Measurements from ENCODE around the gene LHPP. TPM values are rescaled to one million over a fixed set of nuclear protein-coding genes. Genes with fewer than 3 reads are reported as not detected.

The LHPP gene
- total and polyA plus RNA-seq, 10 of the 15 experiments (the other 5 are each of a cell fraction or from before 2014, with no cell fraction given): 0.79 to 9.8 (median 6.7) TPM

- TF ChIP-seq ELK1 (IDR thresholded peaks at IDR 0.05; ENCODE audit: low read depth, low read length) (no peak), RB1 (IDR thresholded peaks at IDR 0.05; ENCODE audit: borderline replicate concordance) (peak; percentile 65; the same call in 1 of the 2 replicates), HDGF (IDR thresholded peaks at IDR 0.05) (0 out of 2 replicates have a peak, but pooled peaks have one; percentile 59), IRF4 (IDR thresholded peaks at IDR 0.05; ENCODE audit: low read depth, low read length) (no peak), CHD1 (IDR thresholded peaks at IDR 0.05; ENCODE audit: low read depth, low read length) (no peak), GATAD2B (conservative IDR thresholded peaks at IDR 0.05; ENCODE audit: low read depth) (peak; percentile 46; the same call in 1 of the 2 replicates), BHLHE40 (IDR thresholded peaks at IDR 0.05; ENCODE audit: borderline replicate concordance in 1 of 2, low read depth in 2 of 2, low read length in 1 of 2) (peak; percentile 10 to 34; a peak in 1 of 4 replicates), ZZZ3 (IDR thresholded peaks at IDR 0.05; ENCODE audit: control insufficient read depth, insufficient read length, low read depth) (no peak), YY1 (IDR thresholded peaks at IDR 0.05; ENCODE audit: low read depth, low read length) (0 out of 2 replicates have a peak, but pooled peaks have one; percentile 20), JUND (IDR thresholded peaks at IDR 0.05; ENCODE audit: low read depth, low read length) (no peak), RAD21 (IDR thresholded peaks at IDR 0.05; ENCODE audit: insufficient read depth, low read depth, low read length) (peak; percentile 94), SMC3 (IDR thresholded peaks at IDR 0.05; ENCODE audit: borderline replicate concordance, low read length) (peak; percentile 95), LARP7 (IDR thresholded peaks at IDR 0.05) (0 out of 2 replicates have a peak, but pooled peaks have one; percentile 38), CHD2 (IDR thresholded peaks at IDR 0.05; ENCODE audit: borderline replicate concordance, low read depth, low read length) (0 out of 2 replicates have a peak, but pooled peaks have one; percentile 13)
- TF ChIP-seq, protein P1, sequence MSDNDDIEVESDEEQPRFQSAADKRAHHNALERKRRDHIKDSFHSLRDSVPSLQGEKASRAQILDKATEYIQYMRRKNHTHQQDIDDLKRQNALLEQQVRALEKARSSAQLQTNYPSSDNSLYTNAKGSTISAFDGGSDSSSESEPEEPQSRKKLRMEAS (IDR thresholded peaks at IDR 0.05; ENCODE audit: low read depth, low read length): 0 out of 2 replicates have a peak, but pooled peaks have one; percentile 9
- TF ChIP-seq, protein P2, sequence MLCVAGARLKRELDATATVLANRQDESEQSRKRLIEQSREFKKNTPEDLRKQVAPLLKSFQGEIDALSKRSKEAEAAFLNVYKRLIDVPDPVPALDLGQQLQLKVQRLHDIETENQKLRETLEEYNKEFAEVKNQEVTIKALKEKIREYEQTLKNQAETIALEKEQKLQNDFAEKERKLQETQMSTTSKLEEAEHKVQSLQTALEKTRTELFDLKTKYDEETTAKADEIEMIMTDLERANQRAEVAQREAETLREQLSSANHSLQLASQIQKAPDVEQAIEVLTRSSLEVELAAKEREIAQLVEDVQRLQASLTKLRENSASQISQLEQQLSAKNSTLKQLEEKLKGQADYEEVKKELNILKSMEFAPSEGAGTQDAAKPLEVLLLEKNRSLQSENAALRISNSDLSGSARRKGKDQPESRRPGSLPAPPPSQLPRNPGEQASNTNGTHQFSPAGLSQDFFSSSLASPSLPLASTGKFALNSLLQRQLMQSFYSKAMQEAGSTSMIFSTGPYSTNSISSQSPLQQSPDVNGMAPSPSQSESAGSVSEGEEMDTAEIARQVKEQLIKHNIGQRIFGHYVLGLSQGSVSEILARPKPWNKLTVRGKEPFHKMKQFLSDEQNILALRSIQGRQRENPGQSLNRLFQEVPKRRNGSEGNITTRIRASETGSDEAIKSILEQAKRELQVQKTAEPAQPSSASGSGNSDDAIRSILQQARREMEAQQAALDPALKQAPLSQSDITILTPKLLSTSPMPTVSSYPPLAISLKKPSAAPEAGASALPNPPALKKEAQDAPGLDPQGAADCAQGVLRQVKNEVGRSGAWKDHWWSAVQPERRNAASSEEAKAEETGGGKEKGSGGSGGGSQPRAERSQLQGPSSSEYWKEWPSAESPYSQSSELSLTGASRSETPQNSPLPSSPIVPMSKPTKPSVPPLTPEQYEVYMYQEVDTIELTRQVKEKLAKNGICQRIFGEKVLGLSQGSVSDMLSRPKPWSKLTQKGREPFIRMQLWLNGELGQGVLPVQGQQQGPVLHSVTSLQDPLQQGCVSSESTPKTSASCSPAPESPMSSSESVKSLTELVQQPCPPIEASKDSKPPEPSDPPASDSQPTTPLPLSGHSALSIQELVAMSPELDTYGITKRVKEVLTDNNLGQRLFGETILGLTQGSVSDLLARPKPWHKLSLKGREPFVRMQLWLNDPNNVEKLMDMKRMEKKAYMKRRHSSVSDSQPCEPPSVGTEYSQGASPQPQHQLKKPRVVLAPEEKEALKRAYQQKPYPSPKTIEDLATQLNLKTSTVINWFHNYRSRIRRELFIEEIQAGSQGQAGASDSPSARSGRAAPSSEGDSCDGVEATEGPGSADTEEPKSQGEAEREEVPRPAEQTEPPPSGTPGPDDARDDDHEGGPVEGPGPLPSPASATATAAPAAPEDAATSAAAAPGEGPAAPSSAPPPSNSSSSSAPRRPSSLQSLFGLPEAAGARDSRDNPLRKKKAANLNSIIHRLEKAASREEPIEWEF (IDR thresholded peaks at IDR 0.05; ENCODE audit: insufficient replicate concordance, low read depth, low read length): no peak
- TF ChIP-seq, protein P3, sequence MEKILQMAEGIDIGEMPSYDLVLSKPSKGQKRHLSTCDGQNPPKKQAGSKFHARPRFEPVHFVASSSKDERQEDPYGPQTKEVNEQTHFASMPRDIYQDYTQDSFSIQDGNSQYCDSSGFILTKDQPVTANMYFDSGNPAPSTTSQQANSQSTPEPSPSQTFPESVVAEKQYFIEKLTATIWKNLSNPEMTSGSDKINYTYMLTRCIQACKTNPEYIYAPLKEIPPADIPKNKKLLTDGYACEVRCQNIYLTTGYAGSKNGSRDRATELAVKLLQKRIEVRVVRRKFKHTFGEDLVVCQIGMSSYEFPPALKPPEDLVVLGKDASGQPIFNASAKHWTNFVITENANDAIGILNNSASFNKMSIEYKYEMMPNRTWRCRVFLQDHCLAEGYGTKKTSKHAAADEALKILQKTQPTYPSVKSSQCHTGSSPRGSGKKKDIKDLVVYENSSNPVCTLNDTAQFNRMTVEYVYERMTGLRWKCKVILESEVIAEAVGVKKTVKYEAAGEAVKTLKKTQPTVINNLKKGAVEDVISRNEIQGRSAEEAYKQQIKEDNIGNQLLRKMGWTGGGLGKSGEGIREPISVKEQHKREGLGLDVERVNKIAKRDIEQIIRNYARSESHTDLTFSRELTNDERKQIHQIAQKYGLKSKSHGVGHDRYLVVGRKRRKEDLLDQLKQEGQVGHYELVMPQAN (conservative IDR thresholded peaks at IDR 0.05): no peak
- TF ChIP-seq, protein P4, sequence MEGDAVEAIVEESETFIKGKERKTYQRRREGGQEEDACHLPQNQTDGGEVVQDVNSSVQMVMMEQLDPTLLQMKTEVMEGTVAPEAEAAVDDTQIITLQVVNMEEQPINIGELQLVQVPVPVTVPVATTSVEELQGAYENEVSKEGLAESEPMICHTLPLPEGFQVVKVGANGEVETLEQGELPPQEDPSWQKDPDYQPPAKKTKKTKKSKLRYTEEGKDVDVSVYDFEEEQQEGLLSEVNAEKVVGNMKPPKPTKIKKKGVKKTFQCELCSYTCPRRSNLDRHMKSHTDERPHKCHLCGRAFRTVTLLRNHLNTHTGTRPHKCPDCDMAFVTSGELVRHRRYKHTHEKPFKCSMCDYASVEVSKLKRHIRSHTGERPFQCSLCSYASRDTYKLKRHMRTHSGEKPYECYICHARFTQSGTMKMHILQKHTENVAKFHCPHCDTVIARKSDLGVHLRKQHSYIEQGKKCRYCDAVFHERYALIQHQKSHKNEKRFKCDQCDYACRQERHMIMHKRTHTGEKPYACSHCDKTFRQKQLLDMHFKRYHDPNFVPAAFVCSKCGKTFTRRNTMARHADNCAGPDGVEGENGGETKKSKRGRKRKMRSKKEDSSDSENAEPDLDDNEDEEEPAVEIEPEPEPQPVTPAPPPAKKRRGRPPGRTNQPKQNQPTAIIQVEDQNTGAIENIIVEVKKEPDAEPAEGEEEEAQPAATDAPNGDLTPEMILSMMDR (IDR thresholded peaks at IDR 0.05 in 2 of 3, conservative IDR thresholded peaks at IDR 0.05 in 1 of 3; ENCODE audit: control insufficient read depth in 2 of 3, extremely low read depth in 1 of 3, insufficient read depth in 1 of 3, low read depth in 3 of 3, low read length in 3 of 3): peak; percentile 65 to 92 (median 83)
These were observed 78.5 kb downstream of the LHPP start (continued) for GRCh38 chr10:124539935-124540641.
